WTC11 (cell line): ENCODE results near the gene OR13C3. TPM values are rescaled to one million over a fixed set of nuclear protein-coding genes. Genes with fewer than 3 reads are reported as not detected.

Experiments
- ATAC-seq: fragments of 200-7000 bp; cut with Tn5 transposase; 2 replicates; pipeline ENCODE4 v1.10.0; 2021; ENCODE audit warnings: mild to moderate bottlenecking, moderate library complexity
- CTCF ChIA-PET: fragments of 300-600 bp; sonication (Branson Sonifier 250); formaldehyde crosslinking; loops from one replicate; lab custom pipeline; 2021; ENCODE audit warnings: antibody characterized with exemption; lab: Charles Lee
- POLR2A ChIA-PET: fragments of 350-600 bp; sonication (Branson Sonifier 250); formaldehyde crosslinking; loops from one replicate; lab custom pipeline; 2021; ENCODE audit warnings: antibody characterized with exemption; lab: Charles Lee
- DNase-seq: peaks from one replicate; pipeline ENCODE4 v3.0.0; 2021; ENCODE audit warnings: low spot score
- H3K27ac Mint-ChIP-seq: 2 replicates; pipeline ENCODE4 v1.8.0; 2021; ENCODE audit warnings: mixed read lengths
- H3K27me3 Mint-ChIP-seq: 2 replicates; pipeline ENCODE4 v1.8.0; 2021; ENCODE audit warnings: low read depth, mild to moderate bottlenecking, moderate library complexity, mixed read lengths
- H3K36me3 Mint-ChIP-seq: 2 replicates; pipeline ENCODE4 v1.8.0; 2021; ENCODE audit warnings: mixed read lengths
- H3K4me1 Mint-ChIP-seq: 2 replicates; pipeline ENCODE4 v1.8.0; 2022; ENCODE audit warnings: mixed read lengths
- H3K4me3 Mint-ChIP-seq: 2 replicates; pipeline ENCODE4 v1.8.0; 2021; ENCODE audit warnings: mild to moderate bottlenecking, moderate library complexity, mixed read lengths
- H3K9me3 Mint-ChIP-seq: 2 replicates; pipeline ENCODE4 v1.8.0; 2021; ENCODE audit warnings: mixed read lengths
- CDX4 ChIP-seq: fragments of 250-450 bp; sonication (Bioruptor Pico); IDR thresholded peaks from 2 replicates; pipeline ENCODE4 v1.9.0; 2021; ENCODE audit warnings: moderate library complexity, mild to moderate bottlenecking, inconsistent platforms, borderline replicate concordance
- CREM ChIP-seq: sonication (generic); formaldehyde crosslinking; IDR thresholded peaks from 2 replicates; pipeline ENCODE4 v1.8.1; 2022; ENCODE audit warnings: mild to moderate bottlenecking, missing genetic modification reagents, moderate library complexity
- CTCF ChIP-seq: fragments of 200-600 bp; IDR thresholded peaks from 2 replicates; pipeline ENCODE4 v1.8.0; 2022; ENCODE audit warnings: antibody characterized with exemption
- E2F1 ChIP-seq: sonication (generic); formaldehyde crosslinking; IDR thresholded peaks from 2 replicates; pipeline ENCODE4 v1.8.0; 2022; ENCODE audit warnings: mild to moderate bottlenecking, missing genetic modification reagents
- E2F4 ChIP-seq: sonication (generic); formaldehyde crosslinking; IDR thresholded peaks from 2 replicates; pipeline ENCODE4 v1.8.1; 2022; ENCODE audit warnings: low read depth, mild to moderate bottlenecking, moderate library complexity, missing genetic modification reagents, borderline replicate concordance
- ELF4 ChIP-seq: sonication (generic); formaldehyde crosslinking; IDR thresholded peaks from 2 replicates; pipeline ENCODE4 v1.8.1; 2022; ENCODE audit warnings: low read depth, mild to moderate bottlenecking, moderate library complexity, missing genetic modification reagents
- ESRRA ChIP-seq: sonication (generic); formaldehyde crosslinking; IDR thresholded peaks from 2 replicates; pipeline ENCODE4 v1.8.1; 2022; ENCODE audit warnings: mild to moderate bottlenecking, missing genetic modification reagents, borderline replicate concordance
- FOXK1 ChIP-seq: sonication (generic); formaldehyde crosslinking; IDR thresholded peaks from 2 replicates; pipeline ENCODE4 v1.8.0; 2022; ENCODE audit warnings: mild to moderate bottlenecking, moderate library complexity, missing genetic modification reagents
- FOXP4 ChIP-seq: sonication (generic); formaldehyde crosslinking; IDR thresholded peaks from 2 replicates; pipeline ENCODE4 v1.8.0; 2022; ENCODE audit warnings: mild to moderate bottlenecking, missing genetic modification reagents
- HMGA2 ChIP-seq: fragments of 250-450 bp; sonication (Bioruptor Pico); IDR thresholded peaks from 2 replicates; pipeline ENCODE4 v1.4.0; 2021; ENCODE audit warnings: mild to moderate bottlenecking, moderate library complexity
- JAZF1 ChIP-seq: fragments of 250-450 bp; sonication (Bioruptor Pico); IDR thresholded peaks from 2 replicates; pipeline ENCODE4 v1.9.0; 2021; ENCODE audit warnings: moderate library complexity, mild to moderate bottlenecking, inconsistent platforms
- KAT7 ChIP-seq: sonication (generic); formaldehyde crosslinking; IDR thresholded peaks from 2 replicates; pipeline ENCODE4 v1.8.1; 2023; ENCODE audit warnings: missing genetic modification reagents, mild to moderate bottlenecking, borderline replicate concordance
- NFATC4 ChIP-seq: fragments of 250-450 bp; sonication (Bioruptor Pico); IDR thresholded peaks from 2 replicates; pipeline ENCODE4 v1.9.0; 2021; ENCODE audit warnings: mild to moderate bottlenecking
- NFE2L1 ChIP-seq: sonication (generic); formaldehyde crosslinking; IDR thresholded peaks from 2 replicates; pipeline ENCODE4 v1.8.1; 2023; ENCODE audit warnings: missing genetic modification reagents
- NFYB ChIP-seq: sonication (generic); formaldehyde crosslinking; conservative IDR thresholded peaks from 2 replicates; pipeline ENCODE4 v1.8.0; 2022; ENCODE audit warnings: low read depth, missing genetic modification reagents
- NR1H2 ChIP-seq: sonication (generic); formaldehyde crosslinking; IDR thresholded peaks from 2 replicates; pipeline ENCODE4 v1.9.0; 2021; ENCODE audit warnings: mild to moderate bottlenecking, moderate library complexity, missing genetic modification reagents
- NR3C1 ChIP-seq: sonication (generic); formaldehyde crosslinking; conservative IDR thresholded peaks from 2 replicates; pipeline ENCODE4 v1.8.1; 2023; ENCODE audit warnings: low read depth, mild to moderate bottlenecking, missing genetic modification reagents
- SOX15 ChIP-seq: fragments of 250-450 bp; sonication (Bioruptor Pico); IDR thresholded peaks from 2 replicates; pipeline ENCODE4 v1.9.0; 2021; ENCODE audit warnings: mild to moderate bottlenecking
- TCF7 ChIP-seq: sonication (generic); formaldehyde crosslinking; IDR thresholded peaks from 2 replicates; pipeline ENCODE4 v1.8.0; 2022; ENCODE audit warnings: mild to moderate bottlenecking, low read depth, missing genetic modification reagents, moderate library complexity
- USF2 ChIP-seq: sonication (generic); formaldehyde crosslinking; IDR thresholded peaks from 2 replicates; pipeline ENCODE4 v1.8.1; 2023; ENCODE audit warnings: mild to moderate bottlenecking, missing genetic modification reagents, moderate library complexity
- ZNF317 ChIP-seq: sonication (generic); formaldehyde crosslinking; IDR thresholded peaks from 2 replicates; pipeline ENCODE4 v1.8.1; 2023; ENCODE audit warnings: low read depth, mild to moderate bottlenecking, moderate library complexity, missing genetic modification reagents, borderline replicate concordance
- ZNF396 ChIP-seq: fragments of 250-450 bp; sonication (Bioruptor Pico); IDR thresholded peaks from 2 replicates; pipeline ENCODE4 v1.8.0; 2021; ENCODE audit warnings: mild to moderate bottlenecking, moderate library complexity, borderline replicate concordance
- ZNF416 ChIP-seq: fragments of 250-450 bp; sonication (Bioruptor Pico); IDR thresholded peaks from 2 replicates; pipeline ENCODE4 v1.9.0; 2021; ENCODE audit warnings: mild to moderate bottlenecking, inconsistent platforms
- ZNF423 ChIP-seq: fragments of 250-450 bp; sonication (Bioruptor Pico); IDR thresholded peaks from 2 replicates; pipeline ENCODE4 v2.1.2; 2022; ENCODE audit warnings: mild to moderate bottlenecking, moderate library complexity
- ZNF671 ChIP-seq: fragments of 250-450 bp; sonication (Bioruptor Pico); IDR thresholded peaks from 2 replicates; pipeline ENCODE4 v1.8.0; 2021; ENCODE audit warnings: mild to moderate bottlenecking
- total RNA-seq: library from RNA; stranded (reverse); gene quantifications from 3 replicates; pipeline ENCODE4 v1.2.3, GENCODE V29; 2021

The OR13C3 gene
- total RNA-seq, 1 experiment from 2014 or later: not detected

GRCh38 chr9:104575456-104575855, 38.8 kb upstream of the OR13C3 start (continued):
- TF ChIP-seq NFYB (CRISPR knock-in tag) (no peak), ELF4 (no peak), NFE2L1 (CRISPR knock-in tag) (no peak)
- TF ChIP-seq, all 79 proteins: peak for 0

- Mint-ChIP-seq H3K36me3 (peaks cover 5% of the 10 kb centered on the region; the same call in 1 of the 2 replicates), H3K27ac (no peak overlapping the region), H3K4me1 (no peaks in the 10 kb centered on the region), H3K27me3 (no peaks in the 10 kb centered on the region), H3K4me3 (no peak overlapping the region), H3K9me3 (peaks cover 25% of the 10 kb centered on the region)
- ChIA-PET POLR2A (interaction anchor here (0.6 kb wide), 1 partner anchor 375 kb away, joined by 3 read pairs; no protein-coding TSS in a partner anchor), CTCF (no interaction called here)
- TF ChIP-seq ZNF416 (CRISPR knock-in tag): no peak
- TF ChIP-seq ZNF317: peak; percentile 94
- TF ChIP-seq USF2 (CRISPR knock-in tag): no peak
- DNase-seq (no peak), ATAC-seq (no peak)
Measured at GRCh38 chr9:104572612-104573011, 36.0 kb upstream of the OR13C3 start.

- CTCF ChIA-PET: no interaction called here
- Mint-ChIP-seq H3K4me1 (no peaks in the 10 kb centered on the region), H3K9me3 (peaks cover 25% of the 10 kb centered on the region), H3K36me3 (peaks cover 5% of the 10 kb centered on the region; the same call in 1 of the 2 replicates), H3K27me3 (no peaks in the 10 kb centered on the region), H3K4me3 (no peak within 1 kb of the TSS), H3K27ac (no peak within 1 kb of the TSS)
- no peak for DNase-seq
- TF ChIP-seq E2F1 (CRISPR knock-in tag) (no peak), E2F4 (CRISPR knock-in tag) (no peak), ZNF396 (CRISPR knock-in tag) (no peak), ESRRA (CRISPR knock-in tag) (no peak)
- POLR2A ChIA-PET: no interaction called here
- ATAC-seq: no peak
Measured at GRCh38 chr9:104568868-104569267, 32.2 kb upstream of the OR13C3 start, which contains the start of gene OR13C8. TSS of gene OR13C8 (plus strand) at chr9:104569168. CDS start at chr9:104569168, 0 bp downstream.

- POLR2A ChIA-PET: no interaction called here
- H3K4me1 Mint-ChIP-seq: no peaks in the 10 kb centered on the region
- TF ChIP-seq ZNF671 (CRISPR knock-in tag) (no peak), HMGA2 (CRISPR knock-in tag) (no peak), NFYB (CRISPR knock-in tag) (no peak), CTCF (no peak), ELF4 (no peak), CREM (CRISPR knock-in tag) (no peak), NFATC4 (CRISPR knock-in tag) (no peak), NR1H2 (CRISPR knock-in tag) (no peak), ZNF423 (CRISPR knock-in tag) (no peak), KAT7 (CRISPR knock-in tag) (no peak), FOXP4 (CRISPR knock-in tag) (no peak), JAZF1 (CRISPR knock-in tag) (no peak), NR3C1 (CRISPR knock-in tag) (no peak), CDX4 (no peak), SOX15 (no peak), FOXK1 (CRISPR knock-in tag) (no peak), TCF7 (CRISPR knock-in tag) (no peak)
- H3K36me3 Mint-ChIP-seq: no peaks in the 10 kb centered on the region
- DNase-seq (no peak), ATAC-seq (no peak)
- no peak overlapping the region for H3K27ac Mint-ChIP-seq
- CTCF ChIA-PET: no interaction called here
- no peaks in the 10 kb centered on the region for H3K27me3 Mint-ChIP-seq
- H3K9me3 Mint-ChIP-seq: peaks cover 7% of the 10 kb centered on the region
- H3K4me3 Mint-ChIP-seq: no peak overlapping the region
Measured at GRCh38 chr9:104564358-104564757, 27.7 kb upstream of the OR13C3 start.
